Activated CD8-positive, alpha-beta memory T cell treated with anti-CD3 and anti-CD28 coated beads, Interleukin-2, amount 50 U/mL, for 48 hours (primary cell): ENCODE measurements around the gene USP48.

Source experiments
- DNase-seq: peaks from one replicate; pipeline ENCODE4 v3.0.0-alpha.2; 2020

USP48 gene

GRCh38 chr1:21687081-21687529 lies 95.8 kb downstream of the USP48 start:
- DNase-seq = no peak

GRCh38 chr1:21685946-21686678 lies 96.8 kb downstream of the USP48 start:
- DNase-seq = no peak

GRCh38 chr1:21681426-21681825 lies 101.5 kb downstream of the USP48 start:
- DNase-seq = no peak

DNA sequence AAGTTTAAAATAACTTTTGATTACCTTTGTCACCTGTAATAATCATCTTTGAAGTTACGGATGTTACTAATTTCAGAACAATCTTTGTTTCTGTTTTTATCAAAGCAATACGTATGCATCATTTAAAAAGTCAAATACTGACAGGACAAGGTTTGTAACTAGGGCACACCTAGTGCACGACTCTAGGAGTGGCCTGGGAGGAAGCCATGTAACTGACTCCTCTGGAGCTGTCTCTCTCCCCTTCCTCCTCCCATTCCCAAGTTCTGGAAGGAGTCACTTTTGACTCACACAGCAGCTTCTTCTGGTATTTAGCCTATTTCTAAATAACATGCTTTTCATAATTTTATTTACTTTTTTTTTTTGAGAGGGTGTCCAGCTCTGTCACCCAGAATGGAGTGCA lies 102.0 kb downstream of the USP48 start:
- no peak for DNase-seq

DNA sequence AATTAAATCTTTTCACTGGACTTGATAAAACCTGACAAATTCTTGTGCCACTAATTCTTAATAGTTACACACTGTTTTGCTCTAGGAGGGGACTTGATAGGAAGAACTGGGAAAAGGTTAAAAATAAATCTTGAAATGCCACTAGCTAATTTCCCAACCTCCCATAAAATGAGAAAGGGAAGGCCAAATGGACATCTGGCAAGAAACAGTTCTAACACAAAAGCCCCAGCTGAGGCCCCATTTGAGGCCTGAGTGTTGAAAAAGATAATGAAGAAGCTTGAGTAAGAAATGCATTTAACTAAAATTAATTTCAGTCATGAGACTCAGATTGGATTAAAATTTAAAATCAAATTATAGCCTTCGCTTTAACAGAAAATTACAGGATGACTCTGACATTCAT lies 102.6 kb downstream of the USP48 start:
- no peak for DNase-seq

DNA sequence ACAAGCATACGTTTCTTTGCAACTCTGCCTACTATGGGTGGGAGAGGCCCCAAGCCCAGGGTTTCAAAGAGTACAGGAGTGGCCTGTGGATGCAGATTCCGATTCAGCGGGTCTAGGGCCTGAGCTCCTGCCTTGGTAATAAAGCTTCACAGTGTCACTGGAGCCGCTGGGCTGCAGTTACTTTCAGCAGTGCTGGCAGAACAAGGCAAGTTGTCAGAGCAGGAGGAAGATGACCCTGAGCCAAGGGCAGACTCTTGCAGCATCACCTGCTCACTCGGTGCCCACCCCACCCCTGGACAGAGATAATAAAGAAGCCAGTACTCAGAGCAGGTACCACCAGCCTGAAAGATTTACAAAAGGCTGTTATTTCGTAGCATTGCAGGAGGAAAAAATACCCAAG lies 105.8 kb downstream of the USP48 start:
- no peak for DNase-seq

DNA sequence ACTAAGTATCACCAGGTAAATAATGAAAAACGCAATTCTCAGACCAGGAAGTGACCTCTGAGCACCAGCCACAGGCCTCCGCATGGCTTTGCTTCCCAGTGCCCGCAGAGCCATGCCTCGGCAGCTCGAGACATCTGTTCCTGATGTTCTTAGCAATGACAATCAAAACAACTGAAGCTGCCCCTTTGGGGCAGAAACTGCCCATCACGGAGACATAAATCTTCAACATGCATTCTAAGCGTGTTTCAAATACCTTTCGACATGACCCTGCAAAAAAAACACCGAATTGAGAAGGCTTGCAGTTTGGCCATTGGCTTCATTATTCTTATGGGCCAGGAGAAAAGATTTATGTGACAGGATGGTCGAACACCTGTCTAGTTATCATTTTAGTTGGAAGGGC lies 108.0 kb downstream of the USP48 start:
- DNase-seq = no peak

GRCh38 chr1:21673853-21674252 lies 109.1 kb downstream of the USP48 start:
- peak; percentile 45 for DNase-seq

GRCh38 chr1:21673277-21673780 lies 109.6 kb downstream of the USP48 start:
- peak; percentile 51 for DNase-seq

DNA sequence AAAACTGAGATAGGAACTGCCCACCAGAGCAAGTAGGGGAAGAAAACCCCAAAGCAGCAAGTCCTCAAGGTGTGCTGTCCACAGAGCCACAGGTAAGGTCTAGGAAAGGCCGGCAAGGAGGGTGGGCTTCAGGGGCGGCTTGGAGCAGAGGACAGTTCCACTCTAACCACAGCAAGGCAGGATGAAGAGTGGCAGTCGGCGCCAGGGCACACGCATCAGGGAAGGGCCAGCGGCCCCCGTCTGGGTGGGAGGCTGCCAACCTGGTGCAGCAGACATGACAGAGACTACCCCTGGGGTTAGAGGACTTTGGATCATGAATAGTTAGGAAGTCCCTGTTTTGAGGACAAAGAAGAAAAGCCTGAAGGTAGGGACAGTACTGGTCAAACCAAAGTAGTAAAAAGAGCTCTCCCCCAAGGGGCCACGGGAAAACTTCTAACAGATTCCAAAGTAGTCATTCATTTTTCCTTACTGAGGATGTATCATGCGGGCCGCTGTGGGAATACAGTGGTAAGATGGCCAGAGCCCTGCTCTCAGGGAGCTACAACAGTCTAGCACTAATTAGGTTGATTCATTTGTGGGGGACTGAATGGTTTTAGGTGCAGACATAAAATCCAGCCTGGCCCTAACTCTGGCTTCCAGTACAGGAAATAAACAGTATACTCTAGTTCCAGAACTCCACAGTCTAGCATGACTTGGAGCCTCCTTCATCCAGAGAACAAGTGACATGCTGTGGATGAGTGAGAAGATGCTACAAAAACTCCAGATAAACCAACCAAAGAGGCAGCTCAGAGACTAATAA lies 110.3 kb downstream of the USP48 start:
- DNase-seq = peak; percentile 40

DNA sequence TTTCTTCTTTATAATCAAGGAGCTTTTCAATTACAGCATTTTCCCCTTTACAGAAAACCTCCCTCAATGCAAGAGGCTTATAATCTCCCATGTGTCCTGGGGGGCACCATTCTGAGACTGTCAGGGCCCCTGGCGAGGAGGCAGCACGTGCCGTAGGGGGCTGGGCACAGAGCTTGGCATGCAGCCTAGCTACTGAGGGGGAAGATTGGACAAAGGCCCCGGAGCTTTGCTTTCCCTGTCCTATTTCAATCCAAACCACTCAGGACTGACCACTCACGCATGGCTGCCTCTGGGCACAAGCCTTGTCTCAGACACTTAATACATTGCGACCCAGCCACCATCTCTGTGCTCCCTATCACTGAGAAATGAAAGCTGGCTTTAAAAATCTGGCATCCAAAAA lies 111.0 kb downstream of the USP48 start:
- DNase-seq = peak; percentile 37

- peak; percentile 48 for DNase-seq
Observed at GRCh38 chr1:21670956-21671902, 111.7 kb downstream of the USP48 start.

GRCh38 chr1:21670059-21670881 lies 112.7 kb downstream of the USP48 start:
- peak; percentile 59 for DNase-seq

- DNase-seq = peak; percentile 69
Observed at GRCh38 chr1:21669258-21670058, 113.5 kb downstream of the USP48 start, which contains the start of gene RAP1GAP. Gene RAP1GAP (minus strand): TSS chr1:21669357. CDS start chr1:21620032, 49,325 bp downstream.

- DNase-seq = peak; percentile 58
Observed at GRCh38 chr1:21668951-21669257, 114.0 kb downstream of the USP48 start.

GRCh38 chr1:21668232-21668950 lies 114.6 kb downstream of the USP48 start:
- DNase-seq = no peak

DNA sequence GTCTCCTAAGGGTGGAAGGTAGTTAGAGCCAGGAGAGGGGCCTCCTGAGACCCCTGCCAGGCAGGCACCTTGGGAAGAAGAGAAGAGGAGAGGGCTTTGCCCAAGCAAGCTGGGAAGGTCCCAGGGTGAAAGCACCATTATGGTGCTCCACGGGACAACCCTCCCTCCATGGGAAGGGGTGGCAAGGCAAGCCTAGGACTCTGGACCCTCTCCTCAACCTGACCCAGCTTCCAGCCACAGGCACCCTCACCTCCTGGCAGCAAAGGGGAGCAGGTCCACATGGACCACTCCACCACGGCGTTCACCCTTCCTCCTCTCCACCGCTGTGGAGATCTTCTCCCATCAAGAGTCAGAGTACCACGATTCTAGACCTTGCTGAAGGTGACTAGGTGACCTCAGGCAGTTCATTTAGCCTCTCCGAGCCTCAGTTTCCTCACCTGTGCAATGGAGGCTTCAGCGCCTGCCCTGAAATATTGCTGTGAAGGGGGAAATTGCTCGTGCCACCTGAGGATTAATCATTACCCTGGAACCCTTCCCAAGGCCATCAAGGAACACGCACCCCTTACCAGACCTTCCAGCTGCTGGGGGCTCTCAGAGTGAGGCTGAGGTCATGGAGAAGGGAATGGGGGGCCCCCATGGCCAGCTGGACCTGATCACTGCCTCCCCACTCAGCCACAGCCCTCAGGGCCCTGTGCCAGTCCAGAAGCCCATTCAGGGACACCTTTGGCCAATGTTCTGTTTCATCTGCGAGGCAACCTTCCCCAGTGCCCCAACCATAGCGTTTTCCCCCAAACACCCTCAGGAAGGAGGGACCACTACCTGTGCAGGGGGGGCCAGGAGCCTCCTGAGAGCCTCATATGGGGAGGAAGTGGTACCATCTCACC lies 115.4 kb downstream of the USP48 start:
- no peak for DNase-seq

DNA sequence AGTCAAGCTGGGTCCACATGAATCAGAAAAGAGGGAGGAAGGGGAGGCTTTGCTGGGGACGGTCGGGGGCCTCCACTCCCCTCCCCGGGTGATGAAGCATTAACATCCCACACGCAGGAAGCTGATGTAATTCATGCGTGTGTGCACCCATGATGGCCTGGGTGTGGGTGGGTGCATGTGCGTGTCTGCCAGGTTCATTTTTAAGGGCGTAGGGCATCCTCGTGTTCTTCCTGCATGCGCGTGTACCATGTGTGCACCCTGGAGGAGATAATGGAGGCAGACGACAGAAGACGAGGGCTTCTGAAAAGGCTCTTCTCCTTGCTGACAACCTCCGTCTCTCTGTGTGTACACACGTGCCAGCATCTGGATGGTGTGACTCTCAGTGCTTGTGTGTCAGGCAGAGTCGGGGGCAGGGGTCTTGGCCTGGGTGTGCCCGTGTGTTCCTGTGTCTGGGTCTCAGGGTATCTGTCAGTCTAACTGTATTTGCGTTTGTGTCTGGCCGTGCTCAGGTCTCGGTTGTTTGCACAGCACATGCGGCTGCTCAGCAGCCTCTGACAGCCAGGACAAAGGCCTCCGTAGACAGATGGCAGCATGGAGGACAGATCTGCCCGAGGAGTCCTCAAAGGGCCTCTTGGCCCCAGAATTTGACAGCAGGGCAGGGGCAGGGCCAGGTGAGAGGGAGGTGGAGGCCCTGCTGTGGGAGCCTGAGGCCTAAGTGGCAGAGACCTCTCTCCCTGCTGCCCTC lies 116.2 kb downstream of the USP48 start:
- DNase-seq = no peak
